8988T (cell line): ENCODE results near the gene AFMID.
A peak's percentile ranks its signal among the peaks of the same experiment; 100 is the strongest.

Source experiments
- DNase-seq: peaks from one replicate; pipeline ENCODE4 v3.0.0; 2011

AFMID gene

GRCh38 chr17:78180083-78180482, 7.1 kb upstream of the AFMID start:
- DNase-seq, result no peak

GRCh38 chr17:78180508-78180907, 6.7 kb upstream of the AFMID start:
- no peak for DNase-seq

- DNase-seq, result no peak
Observed at GRCh38 chr17:78182504-78182903, 4.7 kb upstream of the AFMID start.

GRCh38 chr17:78183916-78184315, 3.2 kb upstream of the AFMID start:
- DNase-seq, result no peak

GRCh38 chr17:78184351-78184750, 2.8 kb upstream of the AFMID start:
- DNase-seq, result no peak

GRCh38 chr17:78184868-78185267, 2.3 kb upstream of the AFMID start:
- no peak for DNase-seq

GRCh38 chr17:78185981-78186691, 1.0 kb upstream of the AFMID start:
- no peak for DNase-seq

GRCh38 chr17:78196716-78197115, 9.6 kb downstream of the AFMID start:
- no peak for DNase-seq

GRCh38 chr17:78197147-78197832, 10.1 kb downstream of the AFMID start:
- no peak for DNase-seq

GRCh38 chr17:78200451-78200850, 13.3 kb downstream of the AFMID start:
- no peak for DNase-seq

GRCh38 chr17:78202666-78203065, 15.5 kb downstream of the AFMID start:
- DNase-seq, result no peak

GRCh38 chr17:78204387-78205123, 17.4 kb downstream of the AFMID start:
- DNase-seq, result no peak

GRCh38 chr17:78205124-78205775, 18.1 kb downstream of the AFMID start:
- DNase-seq, result no peak

GRCh38 chr17:78206298-78206697, 19.1 kb downstream of the AFMID start:
- DNase-seq, result no peak

GRCh38 chr17:78208486-78208885, 21.3 kb downstream of the AFMID start:
- DNase-seq, result no peak

- DNase-seq, result no peak
Observed at GRCh38 chr17:78210111-78210510, 22.9 kb downstream of the AFMID start.

- no peak for DNase-seq
Observed at GRCh38 chr17:78211032-78211431, 23.9 kb downstream of the AFMID start.

GRCh38 chr17:78214016-78214705, 27.0 kb downstream of the AFMID start, which contains the start of gene BIRC5:
Gene BIRC5, plus strand, starts transcription at chr17:78214253. Its CDS starts 64 bp downstream, at chr17:78214317.
- DNase-seq, result peak; percentile 69

GRCh38 chr17:78214706-78215061, 27.5 kb downstream of the AFMID start:
- no peak for DNase-seq

GRCh38 chr17:78219396-78220150, 32.4 kb downstream of the AFMID start:
- DNase-seq, result no peak

GRCh38 chr17:78223061-78223460, 35.9 kb downstream of the AFMID start:
- DNase-seq, result no peak

GRCh38 chr17:78223765-78224164, 36.6 kb downstream of the AFMID start:
- no peak for DNase-seq
